Inferior parietal cortex (tissue), 1 donor: Measurements from ENCODE around the gene DAO.
"Not testable (repeated sequence)": the region's sequence is repeated elsewhere in the genome, so short reads cannot be mapped to it uniquely, and the experiment has no call there.

Source experiments
- DNase-seq: peaks from one replicate; pipeline ENCODE4 v3.0.0-alpha.2; 2016; ENCODE audit errors: extremely low spot score

DAO gene

GRCh38 chr12:108849660-108850059 is 30.2 kb upstream of the DAO start:
- no peak for DNase-seq

GRCh38 chr12:108850854-108851573 is 28.9 kb upstream of the DAO start:
- no peak for DNase-seq

GRCh38 chr12:108852674-108853309 is 27.1 kb upstream of the DAO start:
- DNase-seq, result no peak

- DNase-seq, result no peak
Observed at GRCh38 chr12:108853426-108853825, 26.5 kb upstream of the DAO start.

GRCh38 chr12:108853981-108854446 is 25.9 kb upstream of the DAO start:
- DNase-seq, result no peak

GRCh38 chr12:108854451-108855283 is 25.2 kb upstream of the DAO start:
- no peak for DNase-seq

- no peak for DNase-seq
Observed at GRCh38 chr12:108855284-108856169, 24.4 kb upstream of the DAO start.

- DNase-seq, result no peak
Observed at GRCh38 chr12:108856170-108856427, 23.8 kb upstream of the DAO start.

- no peak for DNase-seq
Observed at GRCh38 chr12:108856428-108857157, 23.3 kb upstream of the DAO start.

GRCh38 chr12:108857158-108857407 is 22.8 kb upstream of the DAO start:
- no peak for DNase-seq

GRCh38 chr12:108858311-108859074 is 21.4 kb upstream of the DAO start:
- DNase-seq, result no peak

GRCh38 chr12:108859141-108859922 is 20.6 kb upstream of the DAO start:
- DNase-seq, result not testable (repeated sequence)

GRCh38 chr12:108859923-108860291 is 20.0 kb upstream of the DAO start:
- no peak for DNase-seq

GRCh38 chr12:108860443-108860842 is 19.4 kb upstream of the DAO start:
- DNase-seq, result no peak

- no peak for DNase-seq
Observed at GRCh38 chr12:108861878-108862587, 17.9 kb upstream of the DAO start.

GRCh38 chr12:108862588-108862959 is 17.3 kb upstream of the DAO start:
- DNase-seq, result no peak

GRCh38 chr12:108865169-108865568 is 14.7 kb upstream of the DAO start:
- DNase-seq, result no peak

GRCh38 chr12:108866083-108866482 is 13.8 kb upstream of the DAO start:
- DNase-seq, result not testable (repeated sequence)

GRCh38 chr12:108868781-108869180 is 11.1 kb upstream of the DAO start:
- no peak for DNase-seq
